Ishikawa (cell line): Measurements from ENCODE around the gene COQ8B.

Experiments
- CEBPB ChIP-seq: IDR thresholded peaks from 2 replicates; pipeline ENCODE4 v1.6.1; 2012
- CREB1 ChIP-seq: IDR thresholded peaks from 2 replicates; pipeline ENCODE4 v1.6.1; 2012; ENCODE audit warnings: low read depth
- EGR1 ChIP-seq: IDR thresholded peaks from 2 replicates; pipeline ENCODE4 v1.6.1; 2012
- EP300 ChIP-seq: IDR thresholded peaks from 2 replicates; pipeline ENCODE4 v1.6.1; 2012; ENCODE audit warnings: borderline replicate concordance
- FOXM1 ChIP-seq: IDR thresholded peaks from 2 replicates; pipeline ENCODE4 v1.6.1; 2012; ENCODE audit warnings: low read depth, borderline replicate concordance
- MAX ChIP-seq: IDR thresholded peaks from 2 replicates; pipeline ENCODE4 v1.6.1; 2012
- NFIC ChIP-seq: IDR thresholded peaks from 2 replicates; pipeline ENCODE4 v1.6.1; 2012
- RAD21 ChIP-seq: IDR thresholded peaks from 2 replicates; pipeline ENCODE4 v1.6.1; 2012; ENCODE audit warnings: low read depth
- REST ChIP-seq: IDR thresholded peaks from 2 replicates; pipeline ENCODE4 v1.6.1; 2012; ENCODE audit warnings: low read depth, mild to moderate bottlenecking
- TAF1 ChIP-seq: IDR thresholded peaks from 2 replicates; pipeline ENCODE4 v1.6.1; 2012; ENCODE audit warnings: low read depth, mild to moderate bottlenecking
- TCF12 ChIP-seq: IDR thresholded peaks from 2 replicates; pipeline ENCODE4 v1.6.1; 2012; ENCODE audit warnings: low read depth
- TEAD4 ChIP-seq: IDR thresholded peaks from 2 replicates; pipeline ENCODE4 v1.6.1; 2012
- USF1 ChIP-seq: IDR thresholded peaks from 2 replicates; pipeline ENCODE4 v1.6.1; 2012
- YY1 ChIP-seq: IDR thresholded peaks from 2 replicates; pipeline ENCODE4 v1.6.1; 2012; ENCODE audit warnings: low read depth
- ZBTB7A ChIP-seq: IDR thresholded peaks from 2 replicates; pipeline ENCODE4 v1.6.1; 2012; ENCODE audit warnings: low read depth

Gene COQ8B

GRCh38 chr19:40693896-40694295 lies 22.8 kb downstream of the COQ8B start:
- no peak for TF ChIP-seq TCF12
- TF ChIP-seq EP300 = no peak
- TF ChIP-seq MAX = no peak
- TF ChIP-seq TAF1 = no peak
- TF ChIP-seq CREB1 = no peak
- no peak for TF ChIP-seq RAD21

GRCh38 chr19:40693150-40693788 lies 23.4 kb downstream of the COQ8B start:
- TF ChIP-seq REST = no peak

GRCh38 chr19:40692212-40692551 lies 24.5 kb downstream of the COQ8B start:
- TF ChIP-seq FOXM1 (no peak), TEAD4 (no peak), RAD21 (no peak), EGR1 (no peak), YY1 (no peak), REST (no peak), NFIC (no peak)

- no peak for TF ChIP-seq CREB1
- no peak for TF ChIP-seq EP300
- TF ChIP-seq RAD21 = no peak
- no peak; the same call in 1 of the 2 replicates for TF ChIP-seq ZBTB7A
- TF ChIP-seq CEBPB = no peak
- TF ChIP-seq MAX = no peak
- no peak for TF ChIP-seq REST
- TF ChIP-seq USF1 = no peak
- no peak for TF ChIP-seq YY1
- no peak for TF ChIP-seq TCF12
- no peak for TF ChIP-seq NFIC
- TF ChIP-seq EGR1 = no peak
- TF ChIP-seq TEAD4 = no peak
- TF ChIP-seq FOXM1 = no peak
- TF ChIP-seq TAF1 = no peak
These were observed 25.1 kb downstream of the COQ8B start for GRCh38 chr19:40691421-40692211.

GRCh38 chr19:40690693-40691420 lies 25.8 kb downstream of the COQ8B start:
- TF ChIP-seq ZBTB7A = peak; percentile 91
- peak; percentile 68 for TF ChIP-seq MAX
- no peak for TF ChIP-seq EP300
- TF ChIP-seq RAD21 = no peak
- peak; percentile 63; the same call in 1 of the 2 replicates for TF ChIP-seq TAF1
- TF ChIP-seq FOXM1 = no peak
- no peak; the same call in 1 of the 2 replicates for TF ChIP-seq TCF12
- no peak for TF ChIP-seq TEAD4
- TF ChIP-seq USF1 = no peak
- TF ChIP-seq CREB1 = no peak
- no peak for TF ChIP-seq NFIC
- peak; percentile 60; the same call in 1 of the 2 replicates for TF ChIP-seq EGR1
- TF ChIP-seq YY1 = no peak; the same call in 1 of the 2 replicates
- no peak for TF ChIP-seq REST
- TF ChIP-seq CEBPB = no peak
